ENCODE data around the gene CSTF2T. TPM values are rescaled to one million over a fixed set of nuclear protein-coding genes. Genes with fewer than 3 reads are reported as not detected.

CSTF2T gene
- total RNA-seq, 1 experiment from 2014 or later = 22.4 TPM

DNA sequence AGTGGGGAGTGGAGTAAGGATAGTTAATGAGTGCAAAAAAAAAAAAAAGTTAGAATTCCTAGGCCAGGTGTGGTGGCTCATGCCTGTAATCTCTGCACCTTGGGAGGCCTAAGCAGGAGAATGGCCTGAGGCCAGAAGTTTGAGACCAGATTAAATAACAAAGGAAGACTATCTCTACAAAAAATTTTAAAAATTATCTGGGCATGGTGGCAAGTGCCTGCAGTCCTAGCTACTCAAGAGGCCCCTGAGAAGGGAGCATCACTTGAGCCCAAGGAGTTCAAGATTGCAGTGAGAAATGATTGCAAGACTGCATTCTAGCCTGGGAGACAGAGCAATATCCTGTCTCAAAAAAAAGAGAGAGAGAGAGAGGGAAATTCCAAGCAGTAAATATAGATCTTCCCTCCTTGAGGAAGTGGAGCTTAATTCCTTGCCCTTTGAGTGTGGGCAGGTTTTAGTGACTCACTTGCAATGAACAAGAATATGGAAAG, 19.5 kb upstream of the CSTF2T start:
- ChIA-PET CTCF (no interaction called here), POLR2A (ENCODE audit: unreplicated experiment) (no interaction called here)
- no peaks in the 10 kb centered on the region for H3K27me3 ChIP-seq (ENCODE audit: insufficient read depth, low read depth)
- intact Hi-C loops (cut with micrococcal nuclease; ENCODE audit: unreplicated experiment) = no loop called here
- 0 out of 2 replicates have a peak, but pooled peaks cover 4% of the 10 kb centered on the region for H3K9me2 ChIP-seq (ENCODE audit: insufficient read depth)
- H4K20me1 ChIP-seq (ENCODE audit: insufficient read depth) = no peaks in the 10 kb centered on the region
- H3F3A ChIP-seq (ENCODE audit: insufficient read depth, low read depth) = no peaks in the 10 kb centered on the region
- H3K4me3 ChIP-seq = no peak overlapping the region
- no peaks in the 10 kb centered on the region for H3K4me1 ChIP-seq (replicated peaks; ENCODE audit: insufficient read depth)
- no peaks in the 10 kb centered on the region for H3K79me2 ChIP-seq (ENCODE audit: low read depth)
- H2AFZ ChIP-seq = no peak overlapping the region
- H3K36me3 ChIP-seq (ENCODE audit: low read depth) = no peaks in the 10 kb centered on the region
- no TSS peak for BruUV-seq (replicated peaks)
- no peak overlapping the region for H3K27ac ChIP-seq
- no peaks in the 10 kb centered on the region for H3K9me3 ChIP-seq (ENCODE audit: insufficient read depth, low read depth)
- peak in 1 of 2 experiments; percentile 52 for DNase-seq
- TF ChIP-seq EZH2 (IDR thresholded peaks at IDR 0.05; ENCODE audit: low read depth) = no peak
- TF ChIP-seq, protein P1, sequence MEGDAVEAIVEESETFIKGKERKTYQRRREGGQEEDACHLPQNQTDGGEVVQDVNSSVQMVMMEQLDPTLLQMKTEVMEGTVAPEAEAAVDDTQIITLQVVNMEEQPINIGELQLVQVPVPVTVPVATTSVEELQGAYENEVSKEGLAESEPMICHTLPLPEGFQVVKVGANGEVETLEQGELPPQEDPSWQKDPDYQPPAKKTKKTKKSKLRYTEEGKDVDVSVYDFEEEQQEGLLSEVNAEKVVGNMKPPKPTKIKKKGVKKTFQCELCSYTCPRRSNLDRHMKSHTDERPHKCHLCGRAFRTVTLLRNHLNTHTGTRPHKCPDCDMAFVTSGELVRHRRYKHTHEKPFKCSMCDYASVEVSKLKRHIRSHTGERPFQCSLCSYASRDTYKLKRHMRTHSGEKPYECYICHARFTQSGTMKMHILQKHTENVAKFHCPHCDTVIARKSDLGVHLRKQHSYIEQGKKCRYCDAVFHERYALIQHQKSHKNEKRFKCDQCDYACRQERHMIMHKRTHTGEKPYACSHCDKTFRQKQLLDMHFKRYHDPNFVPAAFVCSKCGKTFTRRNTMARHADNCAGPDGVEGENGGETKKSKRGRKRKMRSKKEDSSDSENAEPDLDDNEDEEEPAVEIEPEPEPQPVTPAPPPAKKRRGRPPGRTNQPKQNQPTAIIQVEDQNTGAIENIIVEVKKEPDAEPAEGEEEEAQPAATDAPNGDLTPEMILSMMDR (conservative IDR thresholded peaks at IDR 0.05) = no peak
- no peak overlapping the region for H3K4me2 ChIP-seq

DNA sequence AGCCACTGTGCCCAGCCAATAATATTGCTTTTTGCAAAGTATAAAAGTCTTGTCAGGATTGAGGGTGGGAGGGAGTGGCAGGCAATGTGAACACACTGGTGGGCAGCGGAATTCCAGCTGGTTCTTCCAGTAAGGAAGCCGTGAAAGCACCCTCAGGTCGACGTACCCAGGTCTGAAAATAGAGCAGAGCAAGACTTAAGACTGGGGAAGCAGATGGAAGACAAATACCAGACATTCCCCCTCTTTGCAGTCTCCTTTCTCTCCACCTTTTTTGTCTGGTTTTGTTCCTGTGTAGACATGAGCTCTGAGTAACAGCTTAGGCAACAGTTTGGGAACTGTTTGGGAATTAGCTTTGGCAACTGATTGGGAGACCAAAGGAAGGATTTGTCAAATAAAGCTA, 17.6 kb upstream of the CSTF2T start:
- Histone ChIP-seq H4K20me1 (ENCODE audit: insufficient read depth) (no peaks in the 10 kb centered on the region), H3F3A (ENCODE audit: insufficient read depth, low read depth) (no peaks in the 10 kb centered on the region), H3K36me3 (ENCODE audit: low read depth) (no peaks in the 10 kb centered on the region), H3K27ac (no peak overlapping the region), H3K4me2 (no peak overlapping the region), H3K4me1 (replicated peaks; ENCODE audit: insufficient read depth) (no peaks in the 10 kb centered on the region), H3K9me3 (ENCODE audit: insufficient read depth, low read depth) (no peaks in the 10 kb centered on the region), H3K27me3 (ENCODE audit: insufficient read depth, low read depth) (no peaks in the 10 kb centered on the region), H2AFZ (no peak overlapping the region), H3K9me2 (ENCODE audit: insufficient read depth) (no peaks in the 10 kb centered on the region), H3K79me2 (ENCODE audit: low read depth) (no peaks in the 10 kb centered on the region), H3K4me3 (no peak overlapping the region)
- no TSS peak for BruUV-seq (replicated peaks)
- POLR2A ChIA-PET (ENCODE audit: unreplicated experiment) = no interaction called here
- no peak for DNase-seq
- no peak for TF ChIP-seq EZH2 (IDR thresholded peaks at IDR 0.05; ENCODE audit: low read depth)
- TF ChIP-seq, protein P1 (conservative IDR thresholded peaks at IDR 0.05) = no peak
- CTCF ChIA-PET = no interaction called here
- intact Hi-C loops (cut with micrococcal nuclease; ENCODE audit: unreplicated experiment) = no loop called here

DNA sequence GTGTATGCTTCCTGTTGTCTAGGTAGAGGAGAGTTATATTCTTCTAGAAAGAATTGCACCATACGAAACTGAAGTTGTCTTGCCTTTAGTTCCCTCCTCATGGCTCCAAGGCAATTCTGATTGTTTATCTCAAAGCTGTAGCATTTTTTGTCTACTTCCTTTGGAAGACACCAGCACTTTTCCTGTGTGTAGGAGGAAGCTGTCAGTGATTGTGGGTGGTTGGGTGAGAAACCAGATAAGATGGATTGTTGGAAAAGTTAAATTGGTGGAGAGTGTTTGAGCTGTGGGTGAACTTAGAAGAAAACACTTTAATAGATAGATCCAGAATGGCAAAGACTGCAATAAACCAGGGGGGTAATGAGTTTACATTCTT, 12.1 kb upstream of the CSTF2T start:
- no peaks in the 10 kb centered on the region for H3K4me1 ChIP-seq (replicated peaks; ENCODE audit: insufficient read depth)
- ChIA-PET CTCF (no interaction called here), POLR2A (ENCODE audit: unreplicated experiment) (no interaction called here)
- H3K79me2 ChIP-seq (ENCODE audit: low read depth) = no peaks in the 10 kb centered on the region
- no peaks in the 10 kb centered on the region for H4K20me1 ChIP-seq (ENCODE audit: insufficient read depth)
- no peak overlapping the region for H3K4me2 ChIP-seq
- H2AFZ ChIP-seq = no peak overlapping the region
- BruUV-seq (replicated peaks) = no TSS peak
- no peak for TF ChIP-seq EZH2 (IDR thresholded peaks at IDR 0.05; ENCODE audit: low read depth)
- TF ChIP-seq, protein P1 (conservative IDR thresholded peaks at IDR 0.05) = no peak
- no peaks in the 10 kb centered on the region for H3F3A ChIP-seq (ENCODE audit: insufficient read depth, low read depth)
- DNase-seq = no peak
- no peaks in the 10 kb centered on the region for H3K36me3 ChIP-seq (ENCODE audit: low read depth)
- no peaks in the 10 kb centered on the region for H3K9me2 ChIP-seq (ENCODE audit: insufficient read depth)
- H3K4me3 ChIP-seq = no peak overlapping the region
- intact Hi-C loops (cut with micrococcal nuclease; ENCODE audit: unreplicated experiment) = no loop called here
- no peak overlapping the region for H3K27ac ChIP-seq
- H3K9me3 ChIP-seq (ENCODE audit: insufficient read depth, low read depth) = no peaks in the 10 kb centered on the region
- no peaks in the 10 kb centered on the region for H3K27me3 ChIP-seq (ENCODE audit: insufficient read depth, low read depth)

Data from PC-9 (cell line).